HG03378 (cell line): ENCODE measurements around the gene SLC3A2.
"Not testable (repeated sequence)": the region's sequence is repeated elsewhere in the genome, so short reads cannot be mapped to it uniquely, and the experiment has no call there.

Experiments
- ATAC-seq: cut with Tn5 transposase; IDR thresholded peaks from one replicate; pipeline ENCODE4 v1.9.1; 2021; ENCODE audit warnings: mild to moderate bottlenecking, moderate library complexity; ENCODE audit not compliant: unreplicated experiment

Gene SLC3A2

GRCh38 chr11:62925745-62926679 is 45.3 kb downstream of the SLC3A2 start:
- no peak for ATAC-seq

- ATAC-seq: no peak
These were observed 46.2 kb downstream of the SLC3A2 start for GRCh38 chr11:62926680-62927455.

- ATAC-seq: no peak
These were observed 47.3 kb downstream of the SLC3A2 start for GRCh38 chr11:62928011-62928410.

GRCh38 chr11:62930157-62930556 is 49.5 kb downstream of the SLC3A2 start:
- ATAC-seq: no peak

- ATAC-seq: no peak
These were observed 50.0 kb downstream of the SLC3A2 start for GRCh38 chr11:62930666-62931065.

GRCh38 chr11:62931499-62932278 is 51.0 kb downstream of the SLC3A2 start:
- ATAC-seq: no peak

- no peak for ATAC-seq
These were observed 52.6 kb downstream of the SLC3A2 start for GRCh38 chr11:62933285-62933684.

- no peak for ATAC-seq
These were observed 53.2 kb downstream of the SLC3A2 start for GRCh38 chr11:62933750-62934495.

GRCh38 chr11:62934496-62934785 is 53.7 kb downstream of the SLC3A2 start:
- ATAC-seq: no peak

- not testable (repeated sequence) for ATAC-seq
These were observed 56.8 kb downstream of the SLC3A2 start for GRCh38 chr11:62937528-62937927.
